Neural cell (in vitro differentiated cells): ENCODE results near the gene CDH6. TPM values are rescaled to one million over a fixed set of nuclear protein-coding genes. Genes with fewer than 3 reads are reported as not detected.

ENCODE experiments used
- H2AFZ ChIP-seq: fragments of 200-600, 300-800 bp; sonication (generic), shearing (Covaris generic); 2 replicates; pipeline ENCODE4 v1.6.0; 2014; ENCODE audit warnings: low read depth, mild to moderate bottlenecking, antibody characterized with exemption, low read length, moderate library complexity
- H3F3A ChIP-seq: fragments of 200-600 bp; shearing (Covaris generic); 2 replicates; pipeline ENCODE4 v1.6.1; 2016; ENCODE audit warnings: mild to moderate bottlenecking, moderate library complexity, mixed read lengths, antibody characterized with exemption, low read length; ENCODE audit not compliant: insufficient read depth, poor library complexity, severe bottlenecking
- H3K27ac ChIP-seq: fragments of 200-600, 300-800 bp; sonication (generic), shearing (Covaris generic); 2 replicates; pipeline ENCODE4 v1.5.1; 2014; ENCODE audit warnings: mild to moderate bottlenecking, low read length, moderate library complexity
- H3K27me3 ChIP-seq: fragments of 300-800, 200-600 bp; sonication (generic), shearing (Covaris generic); 2 replicates; pipeline ENCODE4 v1.6.0; 2014; ENCODE audit warnings: mild to moderate bottlenecking, low read depth, low read length, moderate library complexity; ENCODE audit not compliant: insufficient read depth
- H3K36me3 ChIP-seq: fragments of 300-800, 200-600 bp; sonication (generic), shearing (Covaris generic); 2 replicates; pipeline ENCODE4 v1.5.1; 2014; ENCODE audit warnings: mild to moderate bottlenecking, antibody characterized with exemption, low read length, moderate library complexity; ENCODE audit not compliant: insufficient read depth
- H3K4me2 ChIP-seq: fragments of 300-800, 200-600 bp; sonication (generic), shearing (Covaris generic); 2 replicates; pipeline ENCODE4 v1.6.0; 2014; ENCODE audit warnings: mild to moderate bottlenecking, low read length
- H3K4me3 ChIP-seq: fragments of 300-800, 200-600 bp; sonication (generic), shearing (Covaris generic); 2 replicates; pipeline ENCODE4 v1.5.1; 2014; ENCODE audit warnings: mild to moderate bottlenecking, low read length, moderate library complexity
- H3K79me2 ChIP-seq: fragments of 200-600 bp; shearing (Covaris generic); replicated peaks from 2 replicates; pipeline ENCODE4 v1.6.0; 2014; ENCODE audit warnings: mild to moderate bottlenecking, low read length, moderate library complexity; ENCODE audit not compliant: insufficient read depth
- H3K9ac ChIP-seq: fragments of 300-800, 200-600 bp; sonication (generic), shearing (Covaris generic); 2 replicates; pipeline ENCODE4 v1.6.1; 2016; ENCODE audit warnings: mild to moderate bottlenecking, low read length, mixed read lengths
- H3K9me2 ChIP-seq: fragments of 200-600 bp; shearing (Covaris generic); 2 replicates; pipeline ENCODE4 v1.6.1; 2016; ENCODE audit warnings: mild to moderate bottlenecking, low read length, mixed read lengths; ENCODE audit not compliant: insufficient read depth
- H3K9me3 ChIP-seq: fragments of 200-600, 300-800 bp; sonication (generic), shearing (Covaris generic); 2 replicates; pipeline ENCODE4 v1.6.1; 2016; ENCODE audit warnings: mild to moderate bottlenecking, mixed run types, low read length, moderate library complexity, mixed read lengths
- H4K20me1 ChIP-seq: fragments of 200-600 bp; shearing (Covaris generic); 2 replicates; pipeline ENCODE4 v1.6.1; 2016; ENCODE audit warnings: mild to moderate bottlenecking, mixed run types; ENCODE audit not compliant: insufficient read depth
- CTCF ChIP-seq: fragments of 450-650 bp; IDR thresholded peaks from 2 replicates; pipeline ENCODE4 v1.5.1; 2014; ENCODE audit warnings: antibody characterized with exemption, mild to moderate bottlenecking, moderate library complexity; ENCODE audit not compliant: poor library complexity, severe bottlenecking
- EP300 ChIP-seq: fragments of 450-650 bp; conservative IDR thresholded peaks from 2 replicates; pipeline ENCODE4 v1.6.1; 2014; ENCODE audit warnings: antibody characterized with exemption, mild to moderate bottlenecking, moderate library complexity; ENCODE audit not compliant: poor library complexity, severe bottlenecking
- EZH2 ChIP-seq: fragments of 200-600, 300-800 bp; shearing (Covaris generic), sonication (generic); IDR thresholded peaks from 2 replicates; pipeline ENCODE4 v1.6.1; 2014; ENCODE audit warnings: antibody characterized with exemption, low read length, borderline replicate concordance, mild to moderate bottlenecking; ENCODE audit not compliant: insufficient read depth, poor library complexity, severe bottlenecking
- MXI1 ChIP-seq: fragments of 450-650 bp; conservative IDR thresholded peaks from 2 replicates; pipeline ENCODE4 v1.6.1; 2014; ENCODE audit warnings: antibody characterized with exemption, mild to moderate bottlenecking; ENCODE audit not compliant: poor library complexity, severe bottlenecking
- POLR2AphosphoS5 ChIP-seq: IDR thresholded peaks from 2 replicates; pipeline ENCODE4 v1.6.1; 2012
- RAD21 ChIP-seq: fragments of 450-650 bp; conservative IDR thresholded peaks from 2 replicates; pipeline ENCODE4 v1.6.1; 2014; ENCODE audit warnings: antibody characterized with exemption, mild to moderate bottlenecking, moderate library complexity
- SMC3 ChIP-seq: fragments of 450-650 bp; conservative IDR thresholded peaks from 2 replicates; pipeline ENCODE4 v1.6.1; 2014; ENCODE audit warnings: antibody characterized with exemption, mild to moderate bottlenecking, moderate library complexity; ENCODE audit not compliant: poor library complexity
- TAF1 ChIP-seq: IDR thresholded peaks from 2 replicates; pipeline ENCODE4 v1.6.1; 2012; ENCODE audit warnings: low read depth
- polyA plus RNA-seq: library from polyadenylated mRNA; depleted of rRNA; stranded (reverse); fragments of >200 nt; gene quantifications from 2 replicates; pipeline ENCODE4 v1.2.3, GENCODE V29; 2014
- TF ChIP-seq, protein P1 (sequence below): IDR thresholded peaks from 2 replicates; pipeline ENCODE4 v1.6.1; 2012; ENCODE audit warnings: borderline replicate concordance

Gene CDH6
- polyA plus RNA-seq, 1 donor from 2014 or later: 2.1 TPM

DNA sequence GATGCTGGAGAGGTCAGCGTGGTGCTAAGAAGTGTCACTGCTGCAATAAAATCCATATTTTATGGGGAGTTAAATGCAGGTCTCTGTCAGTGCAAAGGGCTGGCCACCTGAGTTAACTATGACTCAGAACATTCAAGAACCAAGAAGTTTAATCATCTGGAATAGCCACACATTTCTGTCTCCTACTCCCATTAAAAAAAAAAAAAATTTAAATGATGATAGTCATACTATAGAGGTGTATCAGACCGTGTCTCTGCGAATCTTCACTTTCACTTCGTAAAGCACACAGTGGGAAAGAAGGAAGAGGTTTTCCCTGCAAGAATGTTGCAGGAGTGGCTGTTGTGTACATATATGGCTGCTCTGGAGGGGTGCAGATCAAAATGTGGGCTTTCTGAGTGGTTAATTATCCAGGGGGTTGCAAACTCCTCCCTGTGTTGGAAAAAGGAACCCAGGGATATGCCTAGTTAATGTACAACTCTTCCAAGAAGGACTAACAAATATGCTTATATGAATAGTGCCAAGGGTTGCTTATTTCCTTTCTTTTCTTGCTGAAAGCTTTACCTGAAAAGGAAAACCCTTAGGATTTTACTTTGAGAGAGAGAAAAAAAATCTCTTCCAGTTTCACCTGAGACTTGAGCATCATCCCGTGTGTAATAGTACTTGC is 1.5 kb downstream of the CDH6 start:
- Histone ChIP-seq H3K4me3 (peak overlapping the region; percentile 78), H3K79me2 (peaks cover 45% of the 10 kb centered on the region), H4K20me1 (no peaks in the 10 kb centered on the region), H3K27me3 (peaks cover 23% of the 10 kb centered on the region), H3K9me3 (no peaks in the 10 kb centered on the region), H3K9ac (no peak overlapping the region), H3K36me3 (no peaks in the 10 kb centered on the region), H2AFZ (no peak overlapping the region), H3F3A (peaks cover 3% of the 10 kb centered on the region), H3K27ac (no peak overlapping the region), H3K9me2 (no peaks in the 10 kb centered on the region), H3K4me2 (peak overlapping the region; percentile 85)
- no peak for TF ChIP-seq CTCF
- TF ChIP-seq EP300: no peak
- TF ChIP-seq MXI1: no peak
- no peak for TF ChIP-seq POLR2AphosphoS5
- TF ChIP-seq EZH2: no peak
- TF ChIP-seq SMC3: no peak
- no peak for TF ChIP-seq TAF1
- no peak for TF ChIP-seq RAD21
- TF ChIP-seq, protein P1, sequence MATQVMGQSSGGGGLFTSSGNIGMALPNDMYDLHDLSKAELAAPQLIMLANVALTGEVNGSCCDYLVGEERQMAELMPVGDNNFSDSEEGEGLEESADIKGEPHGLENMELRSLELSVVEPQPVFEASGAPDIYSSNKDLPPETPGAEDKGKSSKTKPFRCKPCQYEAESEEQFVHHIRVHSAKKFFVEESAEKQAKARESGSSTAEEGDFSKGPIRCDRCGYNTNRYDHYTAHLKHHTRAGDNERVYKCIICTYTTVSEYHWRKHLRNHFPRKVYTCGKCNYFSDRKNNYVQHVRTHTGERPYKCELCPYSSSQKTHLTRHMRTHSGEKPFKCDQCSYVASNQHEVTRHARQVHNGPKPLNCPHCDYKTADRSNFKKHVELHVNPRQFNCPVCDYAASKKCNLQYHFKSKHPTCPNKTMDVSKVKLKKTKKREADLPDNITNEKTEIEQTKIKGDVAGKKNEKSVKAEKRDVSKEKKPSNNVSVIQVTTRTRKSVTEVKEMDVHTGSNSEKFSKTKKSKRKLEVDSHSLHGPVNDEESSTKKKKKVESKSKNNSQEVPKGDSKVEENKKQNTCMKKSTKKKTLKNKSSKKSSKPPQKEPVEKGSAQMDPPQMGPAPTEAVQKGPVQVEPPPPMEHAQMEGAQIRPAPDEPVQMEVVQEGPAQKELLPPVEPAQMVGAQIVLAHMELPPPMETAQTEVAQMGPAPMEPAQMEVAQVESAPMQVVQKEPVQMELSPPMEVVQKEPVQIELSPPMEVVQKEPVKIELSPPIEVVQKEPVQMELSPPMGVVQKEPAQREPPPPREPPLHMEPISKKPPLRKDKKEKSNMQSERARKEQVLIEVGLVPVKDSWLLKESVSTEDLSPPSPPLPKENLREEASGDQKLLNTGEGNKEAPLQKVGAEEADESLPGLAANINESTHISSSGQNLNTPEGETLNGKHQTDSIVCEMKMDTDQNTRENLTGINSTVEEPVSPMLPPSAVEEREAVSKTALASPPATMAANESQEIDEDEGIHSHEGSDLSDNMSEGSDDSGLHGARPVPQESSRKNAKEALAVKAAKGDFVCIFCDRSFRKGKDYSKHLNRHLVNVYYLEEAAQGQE: no peak

DNA sequence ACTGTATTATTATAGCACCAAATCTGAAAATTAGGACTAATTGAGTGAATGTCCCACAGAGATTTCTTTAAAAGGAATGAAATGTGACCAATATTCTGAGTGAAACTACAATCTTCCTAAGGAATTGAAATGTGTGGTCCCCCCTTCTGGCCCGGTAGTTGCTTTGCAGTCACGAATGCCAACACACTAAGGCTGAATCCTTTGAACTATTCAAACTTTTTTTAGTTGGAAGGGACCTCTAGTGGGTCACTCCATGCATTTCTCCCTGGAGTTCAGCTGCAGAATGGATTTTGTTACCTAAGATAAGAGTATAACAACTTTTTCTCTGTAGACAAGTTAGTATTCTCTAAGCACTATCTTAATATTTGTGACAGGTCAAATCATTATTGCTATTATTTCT is 2.8 kb downstream of the CDH6 start:
- Histone ChIP-seq H3K9ac (no peak overlapping the region), H3K36me3 (no peaks in the 10 kb centered on the region), H3K4me2 (no peak overlapping the region), H3K27me3 (peaks cover 23% of the 10 kb centered on the region), H3K9me3 (no peaks in the 10 kb centered on the region), H3K27ac (no peak overlapping the region), H4K20me1 (no peaks in the 10 kb centered on the region), H3K9me2 (no peaks in the 10 kb centered on the region), H3F3A (peaks cover 3% of the 10 kb centered on the region), H3K4me3 (no peak overlapping the region), H3K79me2 (peaks cover 54% of the 10 kb centered on the region), H2AFZ (no peak overlapping the region)
- no peak for TF ChIP-seq CTCF
- TF ChIP-seq, protein P1: no peak
- no peak for TF ChIP-seq EP300
- TF ChIP-seq EZH2: no peak
- no peak for TF ChIP-seq MXI1
- no peak for TF ChIP-seq TAF1
